ENCODE results near the gene ZDHHC16. TPM values are rescaled to one million over a fixed set of nuclear protein-coding genes. Genes with fewer than 3 reads are reported as not detected.
A peak's percentile ranks its signal among the peaks of the same experiment; 100 is the strongest.
"Not testable (repeated sequence)": the region's sequence is repeated elsewhere in the genome, so short reads cannot be mapped to it uniquely, and the experiment has no call there.

Gene ZDHHC16
- total RNA-seq, 1 experiment from 2014 or later, result 25.5 TPM

DNA sequence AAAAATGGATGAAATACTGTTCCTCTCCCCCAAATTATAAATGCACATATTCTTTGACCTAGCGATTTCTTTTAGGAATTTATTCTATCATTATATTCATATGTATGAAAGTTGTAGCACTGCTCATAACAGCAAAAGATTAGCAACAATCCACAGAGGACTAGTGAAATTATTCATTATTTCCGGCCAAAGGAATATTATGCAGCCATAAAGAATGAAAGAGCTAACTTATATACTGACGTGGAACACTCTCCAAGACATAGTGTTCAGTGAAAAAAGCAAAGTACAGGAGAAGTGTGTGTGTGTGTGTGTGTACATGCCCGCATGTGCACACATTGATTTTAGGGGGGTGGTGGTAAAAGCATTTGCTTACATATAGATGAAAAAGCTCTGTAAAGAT is 28.9 kb downstream of the ZDHHC16 start:
- Histone ChIP-seq H3K27me3 (ENCODE audit: low read length) (no peaks in the 10 kb centered on the region), H3K27ac (ENCODE audit: low read length) (no peak overlapping the region), H2AFZ (ENCODE audit: low read length) (no peak overlapping the region), H3K4me3 (ENCODE audit: low read length) (no peak overlapping the region), H3K79me2 (ENCODE audit: low read length) (no peaks in the 10 kb centered on the region; the same call in 1 of the 2 replicates), H3K36me3 (ENCODE audit: insufficient read depth, low read length) (peaks cover 9% of the 10 kb centered on the region; the same call in 1 of the 2 replicates), H4K20me1 (ENCODE audit: insufficient read depth, low read depth, low read length) (no peaks in the 10 kb centered on the region), H3K4me2 (ENCODE audit: low read depth, low read length, poor library complexity, severe bottlenecking) (no peak overlapping the region), H3K9me3 (ENCODE audit: low read length) (no peaks in the 10 kb centered on the region), H3K9ac (ENCODE audit: low read length) (no peak overlapping the region), H3K9me2 (replicated peaks; ENCODE audit: insufficient read depth, low read length) (no peaks in the 10 kb centered on the region), H3K4me1 (ENCODE audit: low read length) (no peaks in the 10 kb centered on the region)
- DNase-seq, result no peak

DNA sequence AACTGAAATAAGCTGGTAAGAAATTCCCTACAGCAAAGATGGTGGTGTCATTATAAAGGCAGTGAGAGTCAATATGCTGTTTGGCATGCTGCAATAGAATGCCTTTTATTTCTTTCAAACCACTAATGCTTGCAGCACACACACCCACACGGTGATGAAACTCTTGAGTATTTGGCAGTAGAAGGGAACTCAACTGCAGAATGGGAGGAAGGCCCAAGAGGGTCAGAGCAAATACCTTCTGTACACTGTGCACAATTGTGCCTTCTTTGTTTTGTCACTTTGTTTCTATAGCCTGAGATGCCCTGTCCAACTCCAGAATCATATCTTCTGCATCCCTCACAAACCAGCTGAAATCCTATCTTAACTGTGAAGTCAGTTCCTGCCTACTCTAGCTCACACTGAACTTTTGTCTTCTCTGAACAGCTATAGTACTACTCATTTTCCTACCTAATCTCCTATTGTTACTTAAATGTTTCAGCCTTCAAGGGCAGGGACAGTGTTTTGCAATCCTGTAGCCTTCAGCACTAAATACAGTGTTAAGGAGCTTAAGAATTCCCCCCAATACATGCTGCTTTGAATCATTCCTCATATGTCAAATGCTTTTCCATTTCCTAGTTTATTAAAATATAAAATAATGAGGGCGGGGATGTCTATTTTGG is 30.1 kb downstream of the ZDHHC16 start:
- Histone ChIP-seq H3K9me3 (ENCODE audit: low read length) (no peaks in the 10 kb centered on the region), H3K36me3 (ENCODE audit: insufficient read depth, low read length) (peaks cover 15% of the 10 kb centered on the region; the same call in 1 of the 2 replicates), H3K27me3 (ENCODE audit: low read length) (no peaks in the 10 kb centered on the region), H2AFZ (ENCODE audit: low read length) (no peak overlapping the region), H3K9ac (ENCODE audit: low read length) (no peak overlapping the region), H3K9me2 (replicated peaks; ENCODE audit: insufficient read depth, low read length) (no peaks in the 10 kb centered on the region), H3K4me3 (ENCODE audit: low read length) (no peak overlapping the region), H3K4me1 (ENCODE audit: low read length) (no peaks in the 10 kb centered on the region), H3K79me2 (ENCODE audit: low read length) (no peaks in the 10 kb centered on the region; the same call in 1 of the 2 replicates), H4K20me1 (ENCODE audit: insufficient read depth, low read depth, low read length) (no peaks in the 10 kb centered on the region), H3K27ac (ENCODE audit: low read length) (no peak overlapping the region), H3K4me2 (ENCODE audit: low read depth, low read length, poor library complexity, severe bottlenecking) (no peak overlapping the region)
- no peak for DNase-seq

DNA sequence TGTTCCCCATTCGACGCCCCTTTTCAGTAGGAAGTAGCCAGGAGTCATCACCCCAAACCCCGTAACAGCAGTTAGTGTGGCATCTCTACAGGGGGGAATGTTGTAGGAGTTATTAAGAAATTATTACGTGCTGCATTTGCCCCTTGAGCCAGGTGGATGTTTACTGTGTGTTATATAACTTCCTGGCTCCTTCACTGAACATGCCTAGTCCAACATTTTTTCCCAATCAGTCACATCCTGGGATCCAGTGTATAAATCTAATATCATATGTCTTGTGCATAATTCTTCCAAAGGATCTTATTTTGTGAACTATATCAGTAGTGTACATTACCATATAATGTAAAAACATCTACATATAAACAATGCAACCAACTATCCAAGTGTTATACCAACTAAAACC is 33.4 kb downstream of the ZDHHC16 start:
- not testable (repeated sequence) for H4K20me1 ChIP-seq (ENCODE audit: insufficient read depth, low read depth, low read length); H3K9me3 ChIP-seq (ENCODE audit: low read length); H3K4me2 ChIP-seq (ENCODE audit: low read depth, low read length, poor library complexity, severe bottlenecking); H3K27me3 ChIP-seq (ENCODE audit: low read length); H3K4me1 ChIP-seq (ENCODE audit: low read length); H3K4me3 ChIP-seq (ENCODE audit: low read length); H3K27ac ChIP-seq (ENCODE audit: low read length); DNase-seq; H2AFZ ChIP-seq (ENCODE audit: low read length); H3K79me2 ChIP-seq (ENCODE audit: low read length); H3K9ac ChIP-seq (ENCODE audit: low read length); H3K9me2 ChIP-seq (replicated peaks; ENCODE audit: insufficient read depth, low read length)
- H3K36me3 ChIP-seq (ENCODE audit: insufficient read depth, low read length), result peaks cover 15% of the 10 kb centered on the region; the same call in 1 of the 2 replicates

GRCh38 chr10:97479939-97480338 is 34.0 kb downstream of the ZDHHC16 start:
- Histone ChIP-seq H3K9ac (ENCODE audit: low read length) (no peak overlapping the region), H3K9me3 (ENCODE audit: low read length) (no peaks in the 10 kb centered on the region), H3K4me2 (ENCODE audit: low read depth, low read length, poor library complexity, severe bottlenecking) (no peak overlapping the region), H2AFZ (ENCODE audit: low read length) (no peak overlapping the region), H3K27ac (ENCODE audit: low read length) (no peak overlapping the region), H3K79me2 (ENCODE audit: low read length) (peaks cover 5% of the 10 kb centered on the region; the same call in 1 of the 2 replicates), H4K20me1 (ENCODE audit: insufficient read depth, low read depth, low read length) (no peaks in the 10 kb centered on the region), H3K9me2 (replicated peaks; ENCODE audit: insufficient read depth, low read length) (no peaks in the 10 kb centered on the region), H3K4me1 (ENCODE audit: low read length) (no peaks in the 10 kb centered on the region), H3K27me3 (ENCODE audit: low read length) (no peaks in the 10 kb centered on the region), H3K4me3 (ENCODE audit: low read length) (no peak overlapping the region), H3K36me3 (ENCODE audit: insufficient read depth, low read length) (peaks cover 15% of the 10 kb centered on the region; the same call in 1 of the 2 replicates)
- DNase-seq, result peak; percentile 68

GRCh38 chr10:97481071-97481470 is 35.1 kb downstream of the ZDHHC16 start:
- Histone ChIP-seq H2AFZ (ENCODE audit: low read length) (no peak overlapping the region), H4K20me1 (ENCODE audit: insufficient read depth, low read depth, low read length) (no peaks in the 10 kb centered on the region), H3K4me1 (ENCODE audit: low read length) (no peaks in the 10 kb centered on the region), H3K4me3 (ENCODE audit: low read length) (no peak overlapping the region), H3K36me3 (ENCODE audit: insufficient read depth, low read length) (peaks cover 15% of the 10 kb centered on the region; the same call in 1 of the 2 replicates), H3K9me3 (ENCODE audit: low read length) (no peaks in the 10 kb centered on the region), H3K4me2 (ENCODE audit: low read depth, low read length, poor library complexity, severe bottlenecking) (no peak overlapping the region), H3K9ac (ENCODE audit: low read length) (no peak overlapping the region), H3K27me3 (ENCODE audit: low read length) (no peaks in the 10 kb centered on the region), H3K79me2 (ENCODE audit: low read length) (peaks cover 11% of the 10 kb centered on the region), H3K9me2 (replicated peaks; ENCODE audit: insufficient read depth, low read length) (no peaks in the 10 kb centered on the region), H3K27ac (ENCODE audit: low read length) (no peak overlapping the region)
- DNase-seq, result no peak

DNA sequence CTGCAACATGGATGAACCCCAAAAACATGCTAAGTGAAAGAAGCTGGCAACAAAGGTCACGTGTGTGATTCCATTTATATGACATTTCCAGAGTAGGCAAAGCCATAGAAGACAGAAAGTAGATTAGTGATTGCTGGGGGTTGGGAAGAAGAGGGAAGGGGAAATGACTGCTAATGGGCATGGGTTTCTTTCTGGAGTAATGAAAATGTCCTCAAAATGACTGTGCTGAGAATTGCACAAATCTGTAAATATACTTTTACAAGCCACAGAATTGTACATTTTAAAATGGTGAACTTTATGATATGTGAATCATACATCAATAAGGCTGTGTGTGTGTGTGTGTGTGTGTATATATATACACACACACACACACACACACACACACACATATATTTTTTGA is 36.4 kb downstream of the ZDHHC16 start:
- Histone ChIP-seq H3K79me2 (ENCODE audit: low read length) (peaks cover 19% of the 10 kb centered on the region), H3K9me2 (replicated peaks; ENCODE audit: insufficient read depth, low read length) (no peaks in the 10 kb centered on the region), H4K20me1 (ENCODE audit: insufficient read depth, low read depth, low read length) (no peaks in the 10 kb centered on the region), H3K9ac (ENCODE audit: low read length) (no peak overlapping the region), H3K27me3 (ENCODE audit: low read length) (no peaks in the 10 kb centered on the region), H3K4me2 (ENCODE audit: low read depth, low read length, poor library complexity, severe bottlenecking) (no peak overlapping the region), H3K4me1 (ENCODE audit: low read length) (no peaks in the 10 kb centered on the region), H3K9me3 (ENCODE audit: low read length) (no peaks in the 10 kb centered on the region), H3K36me3 (ENCODE audit: insufficient read depth, low read length) (peaks cover 11% of the 10 kb centered on the region; the same call in 1 of the 2 replicates), H3K4me3 (ENCODE audit: low read length) (no peak overlapping the region), H3K27ac (ENCODE audit: low read length) (no peak overlapping the region), H2AFZ (ENCODE audit: low read length) (no peak overlapping the region)
- DNase-seq, result no peak

GRCh38 chr10:97483506-97483905 is 37.5 kb downstream of the ZDHHC16 start:
- Histone ChIP-seq H3K9me3 (ENCODE audit: low read length) (no peaks in the 10 kb centered on the region), H3K4me3 (ENCODE audit: low read length) (no peak overlapping the region), H3K79me2 (ENCODE audit: low read length) (peaks cover 29% of the 10 kb centered on the region), H3K36me3 (ENCODE audit: insufficient read depth, low read length) (peaks cover 11% of the 10 kb centered on the region; the same call in 1 of the 2 replicates), H3K9me2 (replicated peaks; ENCODE audit: insufficient read depth, low read length) (no peaks in the 10 kb centered on the region), H3K27me3 (ENCODE audit: low read length) (no peaks in the 10 kb centered on the region), H3K4me2 (ENCODE audit: low read depth, low read length, poor library complexity, severe bottlenecking) (no peak overlapping the region), H3K27ac (ENCODE audit: low read length) (no peak overlapping the region), H3K9ac (ENCODE audit: low read length) (no peak overlapping the region), H2AFZ (ENCODE audit: low read length) (no peak overlapping the region), H4K20me1 (ENCODE audit: insufficient read depth, low read depth, low read length) (no peaks in the 10 kb centered on the region), H3K4me1 (ENCODE audit: low read length) (no peaks in the 10 kb centered on the region)
- DNase-seq, result no peak

DNA sequence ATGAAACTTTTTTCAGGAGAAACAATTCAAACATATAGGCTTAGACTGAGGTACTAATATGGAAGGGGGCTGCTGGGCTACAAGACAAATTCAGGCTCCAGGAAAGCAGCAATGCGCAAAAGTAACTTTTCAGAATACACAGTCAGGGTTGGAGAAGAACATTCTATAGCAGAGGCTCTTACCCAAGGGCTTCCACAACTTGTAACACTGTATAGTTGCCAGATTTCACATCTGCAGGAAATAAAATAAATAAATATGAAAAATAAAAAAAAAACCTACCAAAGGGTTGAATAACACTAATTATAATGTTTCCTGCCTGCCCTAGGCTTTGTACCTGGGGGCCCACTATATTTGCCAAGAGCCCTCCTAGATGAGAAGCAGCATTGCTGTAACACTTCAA is 37.9 kb downstream of the ZDHHC16 start:
- H3K9me2 ChIP-seq (replicated peaks; ENCODE audit: insufficient read depth, low read length), result no peaks in the 10 kb centered on the region

More for the DNA sequence above, 37.9 kb downstream of the ZDHHC16 start:
- no peaks in the 10 kb centered on the region for H3K27me3 ChIP-seq (ENCODE audit: low read length)
- no peak overlapping the region for H3K27ac ChIP-seq (ENCODE audit: low read length)
- DNase-seq, result no peak
- peaks cover 33% of the 10 kb centered on the region for H3K79me2 ChIP-seq (ENCODE audit: low read length)
- H3K4me3 ChIP-seq (ENCODE audit: low read length), result no peak overlapping the region
- no peaks in the 10 kb centered on the region for H3K4me1 ChIP-seq (ENCODE audit: low read length)
- no peak overlapping the region for H3K9ac ChIP-seq (ENCODE audit: low read length)
- H3K4me2 ChIP-seq (ENCODE audit: low read depth, low read length, poor library complexity, severe bottlenecking), result no peak overlapping the region
- H3K9me3 ChIP-seq (ENCODE audit: low read length), result no peaks in the 10 kb centered on the region
- peaks cover 11% of the 10 kb centered on the region; the same call in 1 of the 2 replicates for H3K36me3 ChIP-seq (ENCODE audit: insufficient read depth, low read length)
- H2AFZ ChIP-seq (ENCODE audit: low read length), result no peak overlapping the region
- no peaks in the 10 kb centered on the region for H4K20me1 ChIP-seq (ENCODE audit: insufficient read depth, low read depth, low read length)

Data from Karpas-422 (cell line).